Kidney capillary endothelial cell (primary cell): ENCODE measurements around the gene KCNIP4.

Source experiments
- DNase-seq: peaks from one replicate; pipeline ENCODE4 v3.0.0-alpha.2; 2018; ENCODE audit warnings: low spot score

KCNIP4 gene

DNA sequence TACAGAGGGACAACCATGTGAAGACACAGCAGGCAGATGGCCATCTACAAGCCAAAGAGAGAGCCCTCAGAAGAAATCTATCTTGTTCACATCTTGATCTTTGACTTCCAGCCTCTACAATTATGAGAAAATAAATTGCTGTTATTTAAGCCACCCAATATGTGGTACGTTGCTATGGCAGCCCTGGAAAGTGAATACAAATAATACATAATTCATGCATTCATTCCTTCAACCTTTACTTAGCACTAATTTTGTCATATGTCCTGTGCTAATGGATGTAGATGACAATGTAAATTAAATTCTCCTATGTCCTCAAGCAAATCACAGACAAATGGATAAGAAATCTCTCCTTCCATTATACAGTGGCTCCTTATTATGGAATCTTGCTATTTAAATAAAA, 886.7 kb downstream of the KCNIP4 start:
- DNase-seq = no peak

- DNase-seq = no peak
These were observed 902.4 kb downstream of the KCNIP4 start for GRCh38 chr4:21046141-21046540.

DNA sequence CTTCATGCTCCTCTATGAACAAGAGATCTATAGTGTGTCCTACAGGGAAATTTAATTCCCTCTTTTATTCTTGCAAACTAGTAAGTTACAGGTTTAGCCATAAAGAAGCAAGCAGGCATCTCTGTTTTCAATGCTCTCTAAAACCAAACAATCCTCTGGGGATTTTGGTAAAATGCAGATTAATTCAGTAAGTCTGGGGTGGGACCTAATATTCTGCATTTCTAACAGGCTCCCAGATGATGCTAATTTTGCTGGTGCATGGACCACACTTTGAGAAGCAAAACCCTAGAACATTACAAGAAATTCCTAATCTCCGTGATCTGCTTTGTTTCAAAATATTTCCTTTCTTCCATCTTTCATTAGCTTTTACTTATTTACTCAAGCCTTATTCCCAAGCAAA, 903.5 kb downstream of the KCNIP4 start:
- DNase-seq = no peak

DNA sequence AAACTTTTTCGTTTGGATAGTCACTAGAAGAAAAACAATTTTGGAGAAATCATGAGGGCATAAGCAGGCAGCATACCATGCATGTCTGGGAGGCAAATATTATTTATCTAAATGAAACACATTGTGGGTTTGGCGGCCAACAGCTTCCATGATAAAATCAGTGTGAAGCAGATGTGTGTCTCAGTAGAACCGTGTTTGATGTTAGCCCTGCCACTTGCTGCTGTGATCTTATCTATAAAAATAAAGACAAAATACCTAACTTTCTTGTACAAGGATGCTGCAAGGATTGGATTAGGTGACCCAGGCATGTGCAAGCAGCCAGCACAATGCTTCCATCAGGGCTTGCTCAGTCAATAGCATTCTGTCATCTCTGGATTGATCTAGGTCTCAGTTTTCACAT, 906.9 kb downstream of the KCNIP4 start:
- DNase-seq = no peak

- no peak for DNase-seq
These were observed 913.8 kb downstream of the KCNIP4 start for GRCh38 chr4:21034728-21035127.

GRCh38 chr4:21032089-21032645, 916.4 kb downstream of the KCNIP4 start:
- DNase-seq = no peak

GRCh38 chr4:21018817-21019216, 929.8 kb downstream of the KCNIP4 start:
- no peak for DNase-seq

DNA sequence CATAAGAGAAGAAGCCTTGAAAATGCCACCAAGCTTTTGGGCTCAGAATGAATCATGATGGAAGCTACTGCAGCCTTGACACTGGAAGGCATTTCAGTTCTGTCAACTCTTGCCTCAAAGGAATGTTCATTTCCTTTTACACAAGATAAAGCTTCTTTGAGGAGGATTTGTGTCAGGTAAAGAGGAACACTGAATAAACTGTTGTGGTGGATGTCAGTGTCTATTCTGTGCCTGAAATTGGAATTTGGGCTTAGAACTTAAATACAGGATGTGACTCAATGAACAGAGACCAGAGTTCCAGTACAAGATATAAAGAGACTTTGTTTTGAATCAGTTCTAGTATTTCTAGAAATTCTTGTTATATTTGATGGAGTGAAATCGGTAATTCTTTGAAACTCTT, 935.1 kb downstream of the KCNIP4 start:
- DNase-seq = peak; percentile 39

DNA sequence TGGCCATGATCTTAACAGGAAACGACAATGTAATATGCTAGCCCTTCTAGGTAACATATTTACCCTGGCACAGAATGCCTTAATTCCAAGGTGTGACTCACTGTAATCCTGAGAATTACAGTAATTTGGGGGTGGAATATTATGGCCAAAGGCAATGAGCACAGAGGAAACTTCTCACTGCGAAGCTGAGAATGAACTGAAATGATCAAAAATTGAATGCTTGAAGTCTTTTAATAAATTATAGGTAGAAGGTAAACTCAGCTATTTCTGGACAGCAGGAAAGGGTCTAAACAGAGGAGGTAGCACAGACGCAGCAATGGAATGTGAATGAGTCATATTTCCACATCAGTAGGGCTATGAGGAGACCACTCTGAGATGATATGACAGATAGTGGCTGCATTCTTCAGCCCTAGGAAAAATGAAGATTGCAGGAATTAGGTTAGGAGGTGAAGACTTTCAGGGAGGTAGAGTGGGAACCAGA, 935.7 kb downstream of the KCNIP4 start:
- peak; percentile 71 for DNase-seq

GRCh38 chr4:21011106-21011505, 937.5 kb downstream of the KCNIP4 start:
- peak; percentile 11 for DNase-seq

DNA sequence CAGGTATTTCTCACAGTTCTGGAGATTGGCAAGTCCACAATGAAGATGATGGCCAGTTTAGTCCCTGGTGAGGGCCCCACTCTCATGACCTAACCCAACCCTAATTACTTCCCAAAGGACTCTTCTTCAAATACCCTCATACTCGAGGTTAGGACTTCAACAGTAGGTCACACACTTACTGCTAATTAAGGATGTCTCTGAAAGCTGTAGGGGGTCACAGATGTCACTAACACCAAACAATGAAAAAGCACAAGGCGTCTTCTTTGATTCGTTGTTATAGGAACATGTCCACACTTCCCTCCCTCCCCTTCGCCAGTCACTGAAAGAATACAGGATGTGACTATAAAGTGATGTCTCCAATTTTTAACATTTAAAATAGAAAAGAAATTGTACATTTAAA, 938.6 kb downstream of the KCNIP4 start:
- DNase-seq = no peak

GRCh38 chr4:21005647-21006046, 942.9 kb downstream of the KCNIP4 start:
- DNase-seq = no peak

- no peak for DNase-seq
These were observed 945.6 kb downstream of the KCNIP4 start for GRCh38 chr4:21002976-21003375.

- DNase-seq = no peak
These were observed 946.3 kb downstream of the KCNIP4 start for GRCh38 chr4:21002286-21002685.

GRCh38 chr4:21001490-21001889, 947.1 kb downstream of the KCNIP4 start:
- no peak for DNase-seq

GRCh38 chr4:20997886-20998285, 950.7 kb downstream of the KCNIP4 start:
- no peak for DNase-seq

GRCh38 chr4:20995610-20996009, 953.0 kb downstream of the KCNIP4 start:
- DNase-seq = no peak

GRCh38 chr4:20995015-20995414, 953.6 kb downstream of the KCNIP4 start:
- no peak for DNase-seq

DNA sequence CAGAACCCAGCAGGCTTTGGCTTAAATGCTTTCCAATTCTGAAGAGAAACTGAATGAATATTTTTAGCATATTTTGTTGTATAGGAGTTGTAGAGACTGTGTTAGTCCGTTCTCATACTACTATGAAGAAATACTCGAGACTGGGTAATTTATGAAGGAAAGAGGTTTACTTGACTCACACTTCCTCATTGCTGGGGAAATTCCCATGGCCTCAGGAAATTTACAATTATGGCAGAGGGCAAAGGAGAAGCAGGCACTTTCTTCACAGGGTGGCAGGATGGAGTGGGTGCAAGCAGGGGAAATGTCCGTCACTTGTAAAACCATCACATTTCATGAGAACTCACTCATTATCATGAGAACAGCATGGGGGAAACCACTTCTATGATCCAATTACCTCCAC, 956.6 kb downstream of the KCNIP4 start:
- DNase-seq = no peak

DNA sequence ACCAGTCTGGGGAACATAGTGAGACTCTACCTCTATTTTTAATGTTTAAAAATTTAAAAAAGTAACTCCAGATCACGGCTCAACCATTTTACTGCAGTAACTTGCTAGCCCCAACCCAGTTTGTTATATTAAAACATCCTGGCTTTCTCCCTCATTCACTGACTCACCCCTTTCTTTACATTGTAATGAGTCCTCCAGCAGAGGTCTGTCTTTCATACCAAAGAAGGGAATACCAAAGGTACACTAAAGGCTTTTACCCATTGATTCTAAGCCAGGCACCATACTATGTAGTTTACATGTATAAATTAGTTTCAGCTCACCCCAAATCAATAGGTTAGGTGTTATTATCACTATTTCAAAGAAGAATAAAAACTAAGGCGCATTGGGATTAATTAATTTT, 961.4 kb downstream of the KCNIP4 start:
- DNase-seq = no peak

GRCh38 chr4:20984576-20984836, 964.1 kb downstream of the KCNIP4 start:
- DNase-seq = no peak

GRCh38 chr4:20983763-20984575, 964.6 kb downstream of the KCNIP4 start:
- no peak for DNase-seq

DNA sequence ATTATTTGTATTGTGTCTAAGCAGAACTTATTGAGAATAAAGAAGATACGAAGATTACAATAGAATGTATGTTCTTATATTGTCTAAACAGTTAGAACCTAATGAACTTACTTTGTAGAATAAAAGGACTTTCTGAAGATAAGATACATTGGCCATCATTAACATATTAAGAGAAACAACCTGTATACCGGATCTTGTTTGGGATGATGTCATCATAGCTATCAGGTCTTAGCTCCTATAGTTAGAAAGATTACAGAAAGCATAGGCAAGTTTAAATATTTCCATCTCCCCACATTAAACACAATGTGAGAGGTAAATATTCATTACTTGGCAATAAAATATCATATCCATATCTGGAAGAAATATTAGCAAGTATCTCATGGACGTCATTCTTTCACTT, 966.0 kb downstream of the KCNIP4 start:
- no peak for DNase-seq

- DNase-seq = no peak
These were observed 988.3 kb downstream of the KCNIP4 start for GRCh38 chr4:20960291-20960690.
